ENCODE measurements around the gene SLCO4A1.

- TF ChIP-seq POLR2A (IDR thresholded peaks at IDR 0.05), result no peak
- no peak for TF ChIP-seq CTCF (IDR thresholded peaks at IDR 0.05)
Measured at GRCh38 chr20:62667530-62668440, 25.5 kb downstream of the SLCO4A1 start.

Measured in adrenal gland (tissue), 5 donors.